OCI-LY7 (cell line): Measurements from ENCODE around the gene PGF. TPM values are rescaled to one million over a fixed set of nuclear protein-coding genes. Genes with fewer than 3 reads are reported as not detected.

Experiments used
- BruUV-seq: library from RNA; stranded (reverse); fragments of 400-500 nt; replicated peaks from 2 replicates; lab custom pipeline; 2021; lab: Mats Ljungman, UMichigan
- CTCF ChIA-PET: fragments of 300-600 bp; sonication (Branson Sonifier 250); formaldehyde crosslinking; loops from one replicate; lab custom pipeline; 2022; ENCODE audit warnings: antibody characterized with exemption; ENCODE audit not compliant: unreplicated experiment; lab: Charles Lee
- POLR2A ChIA-PET: fragments of 300-600 bp; sonication (Branson Sonifier 250); formaldehyde crosslinking; loops from one replicate; lab custom pipeline; 2022; ENCODE audit warnings: antibody characterized with exemption; lab: Charles Lee
- DNase-seq: peaks from one replicate; pipeline ENCODE4 v3.0.0-alpha.2; 2015; ENCODE audit warnings: low spot score
- H2AFZ ChIP-seq: fragments of 200-600 bp; sonication (generic), shearing (Covaris generic); 2 replicates; pipeline ENCODE4 v1.6.1; 2014; ENCODE audit warnings: mild to moderate bottlenecking, antibody characterized with exemption, low read length, moderate library complexity
- H3K27ac ChIP-seq: fragments of 200-600 bp; sonication (generic); 2 replicates; pipeline ENCODE4 v1.5.1; 2014; ENCODE audit warnings: mixed run types, low read depth, mild to moderate bottlenecking, moderate library complexity, low read length, inconsistent platforms; ENCODE audit not compliant: poor library complexity, severe bottlenecking
- H3K36me3 ChIP-seq: fragments of 200-600 bp; sonication (generic); 2 replicates; pipeline ENCODE4 v1.6.1; 2014; ENCODE audit warnings: mild to moderate bottlenecking, antibody characterized with exemption, low read length, moderate library complexity, mixed read lengths; ENCODE audit not compliant: insufficient read depth
- H3K4me1 ChIP-seq: fragments of 200-600 bp; sonication (generic); 2 replicates; pipeline ENCODE4 v1.5.1; 2014; ENCODE audit warnings: mild to moderate bottlenecking, low read length; ENCODE audit not compliant: insufficient read depth, poor library complexity, severe bottlenecking
- H3K4me2 ChIP-seq: fragments of 200-600 bp; sonication (generic); 2 replicates; pipeline ENCODE4 v1.6.1; 2014; ENCODE audit warnings: mild to moderate bottlenecking, low read length
- H3K4me3 ChIP-seq: fragments of 200-600 bp; sonication (generic); 2 replicates; pipeline ENCODE4 v1.5.1; 2014; ENCODE audit warnings: mild to moderate bottlenecking, low read depth, low read length; ENCODE audit not compliant: poor library complexity, severe bottlenecking
- H3K79me2 ChIP-seq: fragments of 200-600 bp; sonication (generic); 2 replicates; pipeline ENCODE4 v1.6.1; 2016; ENCODE audit warnings: low read depth, mild to moderate bottlenecking, low read length, moderate library complexity, mixed read lengths; ENCODE audit not compliant: insufficient read depth
- H3K9me2 ChIP-seq: fragments of 200-600 bp; sonication (generic); 2 replicates; pipeline ENCODE4 v1.6.1; 2016; ENCODE audit warnings: mild to moderate bottlenecking, low read length, mixed read lengths; ENCODE audit not compliant: insufficient read depth
- H3K9me3 ChIP-seq: fragments of 200-600 bp; sonication (generic); 2 replicates; pipeline ENCODE4 v1.6.1; 2014; ENCODE audit warnings: mild to moderate bottlenecking, mixed run types, low read length, mixed read lengths
- H4K20me1 ChIP-seq: fragments of 200-600 bp; sonication (generic); 2 replicates; pipeline ENCODE4 v1.6.1; 2014; ENCODE audit warnings: mild to moderate bottlenecking, antibody characterized with exemption, low read length, moderate library complexity, mixed read lengths; ENCODE audit not compliant: insufficient read depth
- CTCF ChIP-seq: fragments of 200-600 bp; sonication (generic); conservative IDR thresholded peaks from 2 replicates; pipeline ENCODE4 v1.5.1; 2014; ENCODE audit warnings: mild to moderate bottlenecking, antibody characterized with exemption, low read length, moderate library complexity, mixed read lengths
- EZH2phosphoT487 ChIP-seq: fragments of 200-600 bp; sonication (generic); IDR thresholded peaks from 2 replicates; pipeline ENCODE4 v1.6.1; 2018; ENCODE audit warnings: low read depth, borderline replicate concordance, mild to moderate bottlenecking, mixed run types, antibody characterized with exemption, low read length, moderate library complexity, mixed read lengths
- intact Hi-C: fragments of 100-400 bp; cut with micrococcal nuclease; formaldehyde crosslinking; loops from one replicate; pipeline ENCODE4 v1.10.0; 2022; ENCODE audit not compliant: unreplicated experiment
- total RNA-seq, 2 experiments: library from RNA; depleted of rRNA in 1 of 2; stranded (reverse); fragments of >200 nt in 1 of 2; shearing (Covaris generic) in 1 of 2; gene quantifications; 2 replicates each; pipeline ENCODE4 v1.2.3, GENCODE V29; 2014 to 2022

PGF gene
- total RNA-seq, 2 experiments from 2014 or later, result 0.09 to 0.19 TPM

DNA sequence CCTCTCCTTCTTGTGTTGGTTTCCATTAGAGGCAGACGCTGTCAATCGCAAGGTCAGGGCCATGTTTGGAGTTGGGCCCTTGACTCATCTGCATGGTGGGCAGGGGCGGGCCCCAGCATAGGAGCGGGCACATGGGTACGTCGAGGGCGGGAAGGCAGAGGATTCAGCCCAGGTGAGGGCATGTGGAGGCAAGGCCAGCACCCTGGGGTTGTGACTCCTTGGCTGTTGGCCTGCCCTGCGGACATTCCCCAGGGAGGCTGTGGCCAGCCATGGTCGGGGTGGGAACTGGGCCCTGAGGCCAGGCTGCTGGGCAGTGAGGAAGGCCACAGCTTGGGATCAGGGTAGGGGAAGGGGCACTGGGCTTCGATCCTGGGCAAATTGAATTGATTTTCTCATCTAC is 42.6 kb downstream of the PGF start:
- no peak for DNase-seq
- Histone ChIP-seq H2AFZ (no peak overlapping the region), H3K4me2 (no peak overlapping the region), H3K27ac (no peak overlapping the region), H3K36me3 (no peaks in the 10 kb centered on the region), H3K4me1 (no peaks in the 10 kb centered on the region), H3K4me3 (no peak overlapping the region), H3K9me2 (no peaks in the 10 kb centered on the region), H4K20me1 (no peaks in the 10 kb centered on the region), H3K9me3 (no peaks in the 10 kb centered on the region), H3K79me2 (no peaks in the 10 kb centered on the region)
- BruUV-seq, result no TSS peak
- ChIA-PET CTCF (no interaction called here), POLR2A (no interaction called here)
- TF ChIP-seq EZH2phosphoT487, result no peak
- no peak for TF ChIP-seq CTCF
- intact Hi-C loops, result no loop called here

DNA sequence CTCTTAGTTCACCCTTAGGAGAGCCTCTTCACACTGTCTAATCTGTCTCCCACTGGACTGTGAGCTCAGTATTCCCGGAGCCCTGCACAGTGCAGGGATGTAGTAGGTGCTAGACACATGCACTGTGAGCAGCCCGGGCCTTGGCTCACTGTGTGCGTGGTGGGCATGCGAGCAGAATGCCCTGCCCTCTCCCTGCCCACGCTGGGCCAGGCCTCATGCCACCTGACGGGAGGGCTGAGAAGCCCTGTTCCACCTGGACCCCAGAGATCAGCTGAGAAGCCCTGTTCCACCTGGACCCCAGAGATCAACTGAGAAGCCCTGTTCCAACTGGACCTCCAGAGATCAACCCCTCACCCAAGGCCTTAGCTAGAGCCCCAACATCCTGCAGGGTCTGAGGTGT is 43.3 kb downstream of the PGF start:
- ChIA-PET POLR2A (no interaction called here), CTCF (interaction anchor here (0.5 kb wide), 1 partner anchor 34 kb away, joined by 3 read pairs; no protein-coding TSS in a partner anchor)
- Histone ChIP-seq H3K4me2 (no peak overlapping the region), H3K79me2 (no peaks in the 10 kb centered on the region), H2AFZ (no peak overlapping the region), H3K4me1 (no peaks in the 10 kb centered on the region), H3K36me3 (peaks cover under 1% of the 10 kb centered on the region; the same call in 1 of the 2 replicates), H3K9me3 (no peaks in the 10 kb centered on the region), H4K20me1 (no peaks in the 10 kb centered on the region), H3K9me2 (no peaks in the 10 kb centered on the region), H3K27ac (no peak overlapping the region), H3K4me3 (no peak overlapping the region)
- TF ChIP-seq CTCF (no peak), EZH2phosphoT487 (no peak)
- DNase-seq, result no peak
- BruUV-seq, result no TSS peak
- intact Hi-C loops, result no loop called here

DNA sequence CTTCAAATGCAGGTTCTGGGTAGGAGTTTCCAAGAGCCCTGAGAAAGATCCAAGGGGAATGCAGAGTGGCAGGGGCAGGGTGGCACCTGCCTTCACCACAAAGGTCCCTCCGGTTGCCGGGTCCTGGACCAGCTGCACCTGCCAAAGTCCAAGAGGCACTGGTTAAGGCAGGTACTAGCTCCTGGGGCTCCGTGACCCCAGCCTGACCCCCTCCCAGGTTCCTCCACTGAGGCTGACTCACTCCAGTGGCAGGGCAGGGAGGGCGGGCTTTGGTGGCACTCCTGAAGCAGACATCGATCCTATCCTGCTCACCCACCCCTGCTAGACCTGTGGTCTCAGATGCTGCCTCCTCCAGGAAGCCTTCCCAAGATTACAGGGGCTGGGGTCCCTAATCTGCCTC is 43.7 kb downstream of the PGF start:
- intact Hi-C loops, result no loop called here
- ChIA-PET POLR2A (no interaction called here), CTCF (no interaction called here)
- no peak overlapping the region for H3K4me2 ChIP-seq
- H3K4me3 ChIP-seq, result no peak overlapping the region
- no peaks in the 10 kb centered on the region for H3K79me2 ChIP-seq
- no peak overlapping the region for H3K27ac ChIP-seq
- DNase-seq, result no peak
- H3K9me3 ChIP-seq, result no peaks in the 10 kb centered on the region
- TF ChIP-seq CTCF, result no peak
- no peak for TF ChIP-seq EZH2phosphoT487
- no peaks in the 10 kb centered on the region for H4K20me1 ChIP-seq
- H3K4me1 ChIP-seq, result no peaks in the 10 kb centered on the region
- peaks cover 5% of the 10 kb centered on the region for H3K36me3 ChIP-seq
- H2AFZ ChIP-seq, result no peak overlapping the region
- H3K9me2 ChIP-seq, result no peaks in the 10 kb centered on the region
- no TSS peak for BruUV-seq
